AG09319 (cell line): ENCODE results near the gene CNTNAP1.

Source experiments
- DNase-seq: peaks from one replicate; pipeline ENCODE4 v3.0.0-alpha.2; 2010; ENCODE audit warnings: low read depth; ENCODE audit errors: extremely low read depth
- TF ChIP-seq, protein P1 (sequence below): IDR thresholded peaks from 2 replicates; pipeline ENCODE4 v1.5.1; 2011; ENCODE audit warnings: low read depth, mild to moderate bottlenecking, inconsistent platforms, low read length, moderate library complexity

The CNTNAP1 gene

DNA sequence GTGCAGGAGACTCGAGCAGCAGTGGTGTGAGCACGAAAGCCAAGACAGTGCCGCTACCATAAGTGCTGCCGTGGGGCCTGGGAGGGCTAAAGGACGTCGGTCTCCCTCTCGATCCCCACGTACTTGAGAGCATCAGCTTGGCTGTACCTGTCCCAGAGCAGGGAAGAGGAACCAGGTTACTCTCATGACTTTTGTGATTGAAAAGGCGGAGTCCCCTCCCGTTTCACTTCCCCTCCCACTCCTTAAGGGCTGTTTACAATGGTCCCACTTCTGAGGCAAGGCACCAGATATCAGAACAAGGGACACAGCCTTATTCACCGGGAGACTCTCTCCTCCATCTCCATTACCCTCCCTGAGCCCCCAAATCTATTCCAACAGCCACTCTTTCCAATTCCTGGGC is 20.1 kb downstream of the CNTNAP1 start:
- TF ChIP-seq, protein P1, sequence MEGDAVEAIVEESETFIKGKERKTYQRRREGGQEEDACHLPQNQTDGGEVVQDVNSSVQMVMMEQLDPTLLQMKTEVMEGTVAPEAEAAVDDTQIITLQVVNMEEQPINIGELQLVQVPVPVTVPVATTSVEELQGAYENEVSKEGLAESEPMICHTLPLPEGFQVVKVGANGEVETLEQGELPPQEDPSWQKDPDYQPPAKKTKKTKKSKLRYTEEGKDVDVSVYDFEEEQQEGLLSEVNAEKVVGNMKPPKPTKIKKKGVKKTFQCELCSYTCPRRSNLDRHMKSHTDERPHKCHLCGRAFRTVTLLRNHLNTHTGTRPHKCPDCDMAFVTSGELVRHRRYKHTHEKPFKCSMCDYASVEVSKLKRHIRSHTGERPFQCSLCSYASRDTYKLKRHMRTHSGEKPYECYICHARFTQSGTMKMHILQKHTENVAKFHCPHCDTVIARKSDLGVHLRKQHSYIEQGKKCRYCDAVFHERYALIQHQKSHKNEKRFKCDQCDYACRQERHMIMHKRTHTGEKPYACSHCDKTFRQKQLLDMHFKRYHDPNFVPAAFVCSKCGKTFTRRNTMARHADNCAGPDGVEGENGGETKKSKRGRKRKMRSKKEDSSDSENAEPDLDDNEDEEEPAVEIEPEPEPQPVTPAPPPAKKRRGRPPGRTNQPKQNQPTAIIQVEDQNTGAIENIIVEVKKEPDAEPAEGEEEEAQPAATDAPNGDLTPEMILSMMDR, result no peak
- DNase-seq, result no peak

DNA sequence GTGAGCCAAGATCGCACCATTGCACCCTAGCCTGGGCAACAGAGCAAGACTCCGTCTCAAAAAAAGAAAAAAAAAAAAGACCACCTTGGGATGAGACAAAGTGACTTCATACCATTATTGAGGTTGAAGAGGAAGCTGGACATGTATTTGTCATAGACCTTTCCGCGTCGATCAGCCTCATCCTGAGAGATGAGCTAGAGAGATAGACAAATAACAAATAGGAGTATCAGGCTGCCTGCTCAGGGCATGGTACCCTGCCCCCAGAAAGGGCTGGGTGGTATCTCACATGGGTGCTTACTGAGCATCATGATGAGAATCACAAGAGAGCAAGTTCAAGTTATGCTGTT is 22.1 kb downstream of the CNTNAP1 start:
- no peak for DNase-seq
- TF ChIP-seq, protein P1, result no peak

DNA sequence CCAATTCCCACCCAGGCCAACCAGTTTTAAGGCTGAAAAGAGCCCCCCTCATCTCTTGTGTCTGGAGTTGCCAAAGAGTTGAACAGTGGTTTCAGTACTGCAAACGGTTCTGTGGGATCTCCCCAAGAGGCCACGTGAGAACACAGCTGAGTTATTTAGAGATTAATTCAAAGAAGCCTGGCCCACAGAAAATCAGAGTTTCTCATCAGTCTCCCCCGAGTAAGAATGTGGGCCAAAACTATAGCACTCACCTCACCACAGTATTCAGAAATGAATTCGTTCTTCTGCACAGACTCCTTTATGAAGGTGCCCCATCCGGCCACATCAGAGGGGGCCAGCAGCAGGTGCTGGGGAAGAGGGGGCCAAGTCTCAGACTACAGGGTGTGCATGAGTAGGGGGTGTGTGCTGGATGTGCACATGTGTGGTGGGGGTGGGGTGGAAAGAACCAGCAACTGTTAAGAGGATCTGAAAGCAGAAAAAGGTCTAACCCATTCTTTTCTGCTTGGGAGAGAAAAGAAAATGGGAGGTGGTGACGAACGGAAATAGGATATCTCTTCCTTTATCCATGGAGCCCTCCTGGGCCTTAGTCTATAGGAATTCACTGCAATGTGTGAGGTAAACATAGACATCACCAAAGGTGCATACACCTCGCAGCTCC is 22.6 kb downstream of the CNTNAP1 start:
- DNase-seq, result no peak
- TF ChIP-seq, protein P1, result no peak

DNA sequence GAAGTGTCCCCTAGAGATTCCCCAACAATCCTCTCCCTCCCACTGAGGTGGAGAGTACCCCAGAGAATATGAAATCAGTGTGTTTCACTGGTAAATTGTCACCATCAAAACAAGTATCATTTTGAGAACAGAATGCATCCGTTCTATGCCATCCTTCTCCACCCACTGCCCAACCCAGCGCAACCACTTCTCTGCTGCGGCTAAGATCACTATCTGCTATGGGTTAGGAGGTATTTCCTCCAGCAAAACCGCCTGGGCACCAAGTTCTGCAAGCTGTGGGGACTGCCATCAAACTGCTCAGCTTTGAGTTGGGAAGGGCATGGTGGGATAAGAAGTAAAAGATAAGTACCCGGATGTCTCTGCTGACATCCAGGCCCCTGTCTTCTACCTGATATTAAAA is 24.4 kb downstream of the CNTNAP1 start:
- TF ChIP-seq, protein P1, result no peak
- no peak for DNase-seq

DNA sequence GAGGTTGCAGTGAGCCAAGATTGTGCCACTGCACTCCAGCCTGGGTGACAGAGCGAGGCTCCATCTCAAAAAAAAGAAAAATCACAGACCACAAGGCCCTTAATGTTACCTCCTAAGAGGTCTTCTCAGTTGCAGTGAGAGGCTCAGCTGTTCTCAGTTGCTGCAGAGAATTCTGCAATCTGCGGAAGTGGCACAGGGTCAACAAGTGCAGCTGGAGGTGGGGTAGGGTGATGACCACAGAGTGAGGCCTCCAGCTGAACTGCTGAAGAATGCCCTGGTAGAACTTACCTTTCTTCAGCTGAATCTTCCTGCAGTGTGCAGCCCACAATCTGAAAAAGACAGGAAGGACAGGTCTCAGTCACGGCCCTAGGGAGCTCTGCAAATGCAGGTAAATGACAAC is 26.3 kb downstream of the CNTNAP1 start:
- DNase-seq, result no peak
- TF ChIP-seq, protein P1, result no peak

- TF ChIP-seq, protein P1, result no peak
- DNase-seq, result no peak
Observed at GRCh38 chr17:42709561-42709960, 27.2 kb downstream of the CNTNAP1 start.

- TF ChIP-seq, protein P1, result peak; percentile 64
- peak; percentile 32 for DNase-seq
Observed at GRCh38 chr17:42720996-42721583, 38.8 kb downstream of the CNTNAP1 start.
